ENCODE data around the gene GNAT2.

GNAT2 gene

DNA sequence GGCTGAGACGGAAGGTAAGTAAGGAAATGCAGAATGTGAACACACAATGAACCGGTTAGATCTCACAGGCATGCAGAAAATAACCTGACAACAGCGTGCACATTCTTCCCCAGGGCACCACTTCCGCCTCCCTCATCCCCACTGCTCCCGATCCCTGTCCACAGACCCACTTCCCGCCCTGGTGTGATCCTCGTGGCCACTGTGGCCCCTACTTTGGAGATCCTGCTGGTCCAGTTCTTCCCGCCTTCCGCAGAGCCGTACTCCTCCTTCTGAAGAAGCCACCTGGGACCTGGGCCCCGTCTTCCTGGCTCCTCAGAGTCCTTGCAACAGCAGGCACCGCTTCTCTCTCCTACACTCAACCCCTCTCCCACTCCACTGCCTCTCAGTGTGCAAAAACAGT lies 35.1 kb upstream of the GNAT2 start:
- no peak overlapping the region for H3K4me3 Mint-ChIP-seq

DNA sequence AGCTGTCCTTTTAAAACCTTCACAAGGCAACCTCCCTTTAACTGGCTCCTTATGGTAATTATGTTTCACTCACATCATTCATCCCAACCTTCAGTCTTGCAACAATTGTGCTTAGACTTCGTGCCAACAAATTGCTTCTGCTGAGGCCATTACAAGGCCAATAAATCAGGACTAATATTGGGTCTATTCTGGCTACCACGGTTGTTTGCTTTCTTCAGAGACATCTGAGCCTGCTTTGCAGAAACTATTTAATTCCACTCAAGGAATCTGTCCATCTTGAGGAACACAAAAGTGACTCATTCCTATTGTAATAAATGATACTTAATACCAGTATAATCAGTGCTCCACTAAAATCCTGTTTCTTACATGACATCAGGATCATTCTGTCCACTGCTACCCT lies 33.9 kb upstream of the GNAT2 start:
- intact Hi-C loops (cut with micrococcal nuclease), result no loop called here
- Mint-ChIP-seq H3K4me3 (no peak overlapping the region), H3K4me1 (ENCODE audit: low read depth) (peaks cover 35% of the 10 kb centered on the region), H3K27me3 (peaks cover 12% of the 10 kb centered on the region), H3K36me3 (ENCODE audit: low read depth) (peaks cover 14% of the 10 kb centered on the region), H3K9me3 (no peaks in the 10 kb centered on the region), H3K27ac (no peak overlapping the region)

More for the DNA sequence above, 35.1 kb upstream of the GNAT2 start:
- Mint-ChIP-seq H3K27ac (no peak overlapping the region), H3K9me3 (no peaks in the 10 kb centered on the region), H3K4me1 (ENCODE audit: low read depth) (peaks cover 47% of the 10 kb centered on the region), H3K27me3 (peaks cover 12% of the 10 kb centered on the region), H3K36me3 (ENCODE audit: low read depth) (peaks cover 27% of the 10 kb centered on the region)
- intact Hi-C loops (cut with micrococcal nuclease), result no loop called here

DNA sequence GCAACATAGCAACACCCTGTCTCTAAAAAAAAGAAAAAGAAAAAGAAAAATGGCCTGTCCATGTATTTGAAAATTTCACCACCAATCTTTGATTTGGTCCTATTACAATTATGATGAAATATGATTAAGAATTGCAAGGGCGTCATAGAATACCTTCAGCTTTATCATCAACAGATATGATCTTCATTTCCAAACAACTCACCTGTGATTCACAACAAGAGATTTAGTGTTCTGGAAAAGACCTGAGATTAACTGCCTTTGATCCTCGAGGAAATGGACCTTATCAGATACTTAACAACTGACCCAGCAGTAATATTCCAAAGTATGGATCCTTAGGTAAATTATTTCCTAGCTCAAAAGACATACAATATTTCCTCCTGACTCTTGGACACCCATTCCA lies 33.0 kb upstream of the GNAT2 start:
- Mint-ChIP-seq H3K9me3 (no peaks in the 10 kb centered on the region), H3K27ac (no peak overlapping the region), H3K4me1 (ENCODE audit: low read depth) (peaks cover 27% of the 10 kb centered on the region), H3K4me3 (no peak overlapping the region), H3K27me3 (peaks cover 12% of the 10 kb centered on the region), H3K36me3 (ENCODE audit: low read depth) (peaks cover 12% of the 10 kb centered on the region)
- intact Hi-C loops (cut with micrococcal nuclease), result no loop called here

DNA sequence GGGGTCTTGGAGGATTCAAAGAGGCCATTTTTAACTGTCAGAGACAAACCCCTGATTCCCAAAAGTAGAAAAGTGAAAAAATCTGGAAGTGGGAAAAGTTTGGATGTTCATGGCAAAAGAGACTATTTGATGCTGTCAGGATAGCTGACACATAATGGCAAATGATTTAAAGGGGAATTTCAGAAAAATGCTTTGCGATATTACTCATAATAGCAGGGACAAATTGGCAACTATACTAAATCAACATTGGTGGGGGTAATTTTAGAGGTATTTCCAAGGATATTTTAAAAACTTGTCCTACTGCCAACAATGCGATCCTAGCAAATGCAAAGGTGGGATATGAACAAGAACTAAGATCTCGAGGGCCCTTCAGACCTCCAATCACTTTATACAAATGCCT lies 31.2 kb upstream of the GNAT2 start:
- Mint-ChIP-seq H3K36me3 (ENCODE audit: low read depth) (peaks cover 1% of the 10 kb centered on the region), H3K4me1 (ENCODE audit: low read depth) (peaks cover 9% of the 10 kb centered on the region)

DNA sequence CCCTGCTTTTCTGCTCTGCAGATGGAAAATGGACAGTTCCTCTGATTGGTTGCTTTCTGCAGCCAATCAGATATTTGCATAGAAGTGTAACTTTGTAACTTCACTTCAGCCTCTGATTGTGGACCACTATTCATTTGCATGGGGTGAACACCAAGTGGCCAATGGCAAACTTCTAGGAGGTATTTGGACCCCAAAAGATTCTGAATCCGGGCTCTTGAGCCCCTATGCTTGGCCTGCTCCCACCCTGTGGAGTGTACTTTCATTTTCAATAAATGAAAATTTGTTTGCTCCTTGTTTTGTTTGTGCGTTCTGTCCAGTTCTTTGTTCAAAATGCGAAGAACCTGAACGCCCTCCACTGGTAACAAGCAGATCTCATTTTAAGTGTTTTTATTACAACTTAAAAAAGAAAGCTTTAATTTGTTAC lies 30.1 kb upstream of the GNAT2 start:
- Mint-ChIP-seq H3K27me3 (peaks cover 7% of the 10 kb centered on the region), H3K9me3 (no peaks in the 10 kb centered on the region), H3K27ac (no peak overlapping the region), H3K4me1 (ENCODE audit: low read depth) (no peaks in the 10 kb centered on the region), H3K36me3 (ENCODE audit: low read depth) (no peaks in the 10 kb centered on the region), H3K4me3 (no peak overlapping the region)
- intact Hi-C loops (cut with micrococcal nuclease), result no loop called here

More for the DNA sequence above, 31.2 kb upstream of the GNAT2 start:
- Mint-ChIP-seq H3K27me3 (peaks cover 12% of the 10 kb centered on the region), H3K4me3 (no peak overlapping the region), H3K27ac (no peak overlapping the region), H3K9me3 (no peaks in the 10 kb centered on the region)
- intact Hi-C loops (cut with micrococcal nuclease), result no loop called here

DNA sequence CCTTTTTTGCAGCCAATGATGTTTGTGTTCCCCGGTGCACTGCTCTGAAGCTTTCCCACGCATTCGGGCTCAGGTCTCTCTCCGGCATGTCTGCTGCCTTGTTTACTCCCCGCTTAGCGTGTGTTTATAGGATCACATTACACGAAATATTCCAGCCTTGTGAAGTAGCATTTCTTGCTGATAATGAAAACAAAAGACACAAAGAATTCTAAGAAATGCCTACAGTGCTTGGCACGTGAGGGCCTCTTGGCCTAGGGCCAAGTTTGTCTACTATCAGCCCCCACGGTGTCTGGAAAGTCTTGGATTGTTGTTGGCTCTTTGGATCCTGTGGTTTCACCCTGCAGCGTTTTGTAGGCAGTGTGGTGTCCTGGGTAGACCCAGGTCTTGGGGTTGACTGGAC lies 25.3 kb upstream of the GNAT2 start:
- Mint-ChIP-seq H3K4me1 (ENCODE audit: low read depth) (peaks cover 18% of the 10 kb centered on the region), H3K4me3 (no peak overlapping the region), H3K27me3 (peaks cover 5% of the 10 kb centered on the region), H3K36me3 (ENCODE audit: low read depth) (no peaks in the 10 kb centered on the region), H3K27ac (no peak overlapping the region), H3K9me3 (no peaks in the 10 kb centered on the region)
- intact Hi-C loops (cut with micrococcal nuclease), result loop anchor here (5.0 kb wide), 1 partner anchor 338 kb away; the partner anchor contains the start of gene AHCYL1

DNA sequence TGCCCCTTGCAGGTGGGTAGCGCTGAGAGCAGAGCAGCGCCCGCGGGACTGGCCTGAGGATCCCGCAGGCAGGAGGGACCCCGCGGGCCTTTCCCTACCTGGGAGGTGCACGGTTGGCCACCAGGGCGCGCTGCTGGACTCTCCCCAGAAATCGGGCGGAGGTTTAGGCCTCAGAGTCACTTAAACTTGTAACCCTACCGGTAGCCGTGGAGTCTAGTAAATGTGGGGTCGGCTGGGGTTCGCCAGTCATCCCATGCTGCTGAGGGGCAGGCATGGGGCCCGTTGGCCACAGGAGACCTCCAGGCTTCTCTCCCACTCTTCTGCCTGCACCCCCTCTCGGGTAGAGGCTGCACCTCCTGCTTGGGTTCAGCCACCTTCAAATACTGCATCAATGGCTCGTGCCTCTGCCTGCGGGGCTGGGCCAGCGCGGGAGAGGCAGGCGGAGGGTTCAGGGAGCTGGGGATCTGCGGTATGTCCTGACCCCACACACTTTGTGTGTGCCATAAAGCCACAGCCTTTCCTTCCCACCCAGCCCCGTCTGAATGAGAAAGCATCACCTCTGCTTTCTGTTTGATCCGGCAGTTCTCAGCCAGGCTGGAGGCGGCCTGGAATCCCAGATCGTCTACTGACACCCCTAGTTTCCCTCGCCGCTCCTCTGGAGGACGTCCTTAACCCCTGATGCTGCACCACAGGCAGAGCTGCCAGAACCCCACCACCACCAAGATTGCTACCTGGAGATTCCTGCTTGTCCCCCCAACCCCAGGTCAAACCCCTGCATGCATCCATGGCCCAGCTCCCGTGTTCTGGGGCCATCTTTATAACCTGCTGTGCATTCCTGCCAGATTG lies 24.2 kb upstream of the GNAT2 start:
- H3K4me3 Mint-ChIP-seq, result no peak overlapping the region
- peaks cover 18% of the 10 kb centered on the region for H3K4me1 Mint-ChIP-seq (ENCODE audit: low read depth)
- intact Hi-C loops (cut with micrococcal nuclease), result loop anchor here (1.0 to 5.0 kb wide), 2 partner anchors 130 to 339 kb away; partner anchors contain the start of gene AHCYL1
- H3K27ac Mint-ChIP-seq, result no peak overlapping the region
- H3K36me3 Mint-ChIP-seq (ENCODE audit: low read depth), result no peaks in the 10 kb centered on the region
- no peaks in the 10 kb centered on the region for H3K9me3 Mint-ChIP-seq
- peaks cover 5% of the 10 kb centered on the region for H3K27me3 Mint-ChIP-seq

DNA sequence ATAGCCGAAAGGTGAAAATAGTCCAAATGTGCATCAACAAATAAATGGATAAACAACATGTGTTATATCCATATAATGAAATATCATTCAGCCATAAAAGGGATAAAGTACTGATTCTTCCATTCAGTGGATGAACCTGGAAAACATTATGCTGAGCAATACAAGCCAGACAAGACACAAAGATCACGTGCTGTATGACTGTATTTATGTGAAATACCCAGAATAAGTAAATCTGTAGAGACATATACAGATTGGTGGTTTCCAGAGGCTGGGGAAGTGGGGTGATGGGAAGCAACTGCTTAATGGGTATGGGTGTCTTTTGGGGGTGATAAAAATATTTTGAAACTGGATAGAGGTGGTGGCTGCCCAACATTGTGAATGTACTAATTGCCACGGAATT lies 23.2 kb upstream of the GNAT2 start:
- H3K9me3 Mint-ChIP-seq, result no peaks in the 10 kb centered on the region
- intact Hi-C loops (cut with micrococcal nuclease), result loop anchor here (1.0 to 5.0 kb wide), 2 partner anchors 131 to 340 kb away; partner anchors contain the start of gene AHCYL1
- no peak overlapping the region for H3K4me3 Mint-ChIP-seq
- H3K4me1 Mint-ChIP-seq (ENCODE audit: low read depth), result peaks cover 18% of the 10 kb centered on the region
- H3K27me3 Mint-ChIP-seq, result peaks cover 5% of the 10 kb centered on the region
- no peaks in the 10 kb centered on the region for H3K36me3 Mint-ChIP-seq (ENCODE audit: low read depth)
- H3K27ac Mint-ChIP-seq, result no peak overlapping the region

DNA sequence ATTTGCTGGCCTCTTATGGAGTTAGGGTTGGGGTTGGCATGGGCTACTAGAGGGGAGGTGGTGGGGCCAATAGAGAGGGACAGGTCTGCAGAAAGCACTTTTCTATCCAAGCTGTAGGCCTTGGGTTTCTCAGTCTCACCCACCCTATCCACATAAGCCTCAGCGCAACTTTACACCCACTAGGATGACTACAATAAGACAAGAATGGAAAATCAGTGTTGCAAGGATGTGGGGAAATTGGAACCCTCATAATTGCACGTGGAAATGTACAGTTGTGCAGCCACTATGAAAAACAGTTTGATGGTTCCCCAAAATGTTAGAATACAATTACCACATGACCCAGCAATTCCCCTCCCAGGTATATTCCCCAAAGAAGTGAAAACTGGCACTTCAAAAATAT lies 22.4 kb upstream of the GNAT2 start:
- intact Hi-C loops (cut with micrococcal nuclease), result loop anchor here (5.0 kb wide), 1 partner anchor 340 kb away; the partner anchor contains the start of gene AHCYL1
- Mint-ChIP-seq H3K9me3 (no peaks in the 10 kb centered on the region), H3K36me3 (ENCODE audit: low read depth) (no peaks in the 10 kb centered on the region), H3K4me3 (no peak overlapping the region), H3K27me3 (peaks cover 5% of the 10 kb centered on the region), H3K4me1 (ENCODE audit: low read depth) (peaks cover 18% of the 10 kb centered on the region), H3K27ac (no peak overlapping the region)

DNA sequence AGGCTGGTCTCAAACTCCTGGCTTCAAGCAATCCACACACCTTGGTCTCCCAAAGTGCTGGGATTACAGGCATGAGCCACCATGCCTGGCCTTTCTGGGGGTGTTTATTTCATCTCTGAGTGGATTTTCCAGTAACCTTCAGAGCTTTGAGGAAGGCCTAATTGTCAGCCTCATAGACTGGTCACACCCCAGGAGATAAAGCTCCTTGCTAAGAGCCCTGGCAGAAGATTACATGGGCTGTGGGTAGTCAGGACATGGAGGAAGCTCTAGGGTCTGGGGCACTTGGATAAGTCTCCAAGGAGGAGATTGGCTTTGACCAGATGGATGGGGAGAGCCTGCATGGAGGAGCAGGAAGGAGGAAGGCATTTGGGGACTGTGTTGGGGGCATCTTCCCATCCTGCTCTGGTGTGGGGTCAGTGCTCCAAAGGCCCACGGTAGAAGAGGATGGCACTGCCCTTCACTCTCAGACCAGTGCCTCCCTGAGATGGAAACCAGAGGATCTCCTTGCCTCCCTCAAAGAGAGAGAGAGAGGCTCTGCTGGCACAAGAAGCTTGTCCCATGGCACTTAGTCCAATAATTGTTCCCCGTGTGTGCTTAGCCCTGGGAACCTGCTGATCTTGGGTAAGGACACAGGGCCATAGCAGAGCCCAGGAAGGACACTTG lies 21.8 kb upstream of the GNAT2 start:
- intact Hi-C loops (cut with micrococcal nuclease), result loop anchor here (5.0 kb wide), 1 partner anchor 341 kb away; the partner anchor contains the start of gene AHCYL1
- Mint-ChIP-seq H3K27ac (no peak overlapping the region), H3K9me3 (no peaks in the 10 kb centered on the region), H3K4me3 (no peak overlapping the region), H3K36me3 (ENCODE audit: low read depth) (no peaks in the 10 kb centered on the region), H3K27me3 (peaks cover 5% of the 10 kb centered on the region), H3K4me1 (ENCODE audit: low read depth) (peaks cover 25% of the 10 kb centered on the region)

DNA sequence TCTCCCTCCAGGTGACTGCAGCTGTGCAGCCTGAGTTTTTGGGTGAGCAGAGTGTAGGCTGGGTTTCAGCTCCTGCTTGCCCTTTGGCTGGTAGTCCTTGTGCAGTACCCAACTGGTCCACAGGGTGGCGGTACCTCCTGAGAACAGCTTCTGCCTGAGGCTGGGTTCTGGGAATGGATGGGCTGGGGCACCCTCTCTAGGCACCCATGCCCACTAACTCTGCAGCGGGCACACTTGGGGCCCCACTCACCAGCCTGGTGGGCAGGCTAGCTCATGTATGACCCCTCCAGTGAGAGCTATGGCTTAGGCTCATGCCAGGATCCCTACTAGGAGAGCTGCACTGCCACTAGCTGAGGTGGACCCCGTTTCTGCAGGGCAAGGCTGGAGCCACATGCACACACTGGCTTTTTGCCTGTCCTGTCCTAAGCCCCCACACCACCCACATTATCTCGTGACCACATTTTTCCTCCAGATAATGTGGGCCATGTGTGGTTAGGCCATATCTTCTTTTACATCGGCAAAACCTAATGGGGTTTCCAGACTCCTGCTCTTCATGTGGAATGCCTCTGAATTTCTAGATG lies 21.0 kb upstream of the GNAT2 start:
- intact Hi-C loops (cut with micrococcal nuclease), result loop anchor here (5.0 kb wide), 1 partner anchor 342 kb away; the partner anchor contains the start of gene AHCYL1
- H3K27me3 Mint-ChIP-seq, result peaks cover 5% of the 10 kb centered on the region
- H3K27ac Mint-ChIP-seq, result no peak overlapping the region
- no peaks in the 10 kb centered on the region for H3K36me3 Mint-ChIP-seq (ENCODE audit: low read depth)
- H3K4me1 Mint-ChIP-seq (ENCODE audit: low read depth), result peaks cover 29% of the 10 kb centered on the region
- H3K4me3 Mint-ChIP-seq, result no peak overlapping the region
- H3K9me3 Mint-ChIP-seq, result no peaks in the 10 kb centered on the region

DNA sequence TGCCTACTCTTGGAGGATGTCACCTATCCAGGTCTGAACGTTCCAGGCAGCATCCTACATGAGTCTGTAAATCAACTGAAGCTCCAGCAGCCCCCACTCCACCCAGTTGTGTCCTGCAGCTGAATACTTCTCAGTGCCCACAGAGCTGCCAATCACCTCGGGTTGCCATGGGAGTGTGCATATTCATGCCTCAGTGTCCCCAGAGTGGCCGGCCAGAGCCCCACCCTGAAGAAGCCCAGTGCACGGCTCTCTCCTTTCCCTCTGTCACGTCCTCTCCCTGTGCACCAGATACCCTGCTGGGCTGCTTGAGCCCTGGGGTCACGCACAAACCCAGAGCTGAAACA lies 20.4 kb upstream of the GNAT2 start:
- no peaks in the 10 kb centered on the region for H3K36me3 Mint-ChIP-seq (ENCODE audit: low read depth)
- intact Hi-C loops (cut with micrococcal nuclease), result loop anchor here (5.0 kb wide), 1 partner anchor 342 kb away; the partner anchor contains the start of gene AHCYL1
- H3K27me3 Mint-ChIP-seq, result peaks cover 5% of the 10 kb centered on the region
- no peaks in the 10 kb centered on the region for H3K9me3 Mint-ChIP-seq
- H3K4me1 Mint-ChIP-seq (ENCODE audit: low read depth), result peaks cover 31% of the 10 kb centered on the region
- no peak overlapping the region for H3K4me3 Mint-ChIP-seq
- no peak overlapping the region for H3K27ac Mint-ChIP-seq

DNA sequence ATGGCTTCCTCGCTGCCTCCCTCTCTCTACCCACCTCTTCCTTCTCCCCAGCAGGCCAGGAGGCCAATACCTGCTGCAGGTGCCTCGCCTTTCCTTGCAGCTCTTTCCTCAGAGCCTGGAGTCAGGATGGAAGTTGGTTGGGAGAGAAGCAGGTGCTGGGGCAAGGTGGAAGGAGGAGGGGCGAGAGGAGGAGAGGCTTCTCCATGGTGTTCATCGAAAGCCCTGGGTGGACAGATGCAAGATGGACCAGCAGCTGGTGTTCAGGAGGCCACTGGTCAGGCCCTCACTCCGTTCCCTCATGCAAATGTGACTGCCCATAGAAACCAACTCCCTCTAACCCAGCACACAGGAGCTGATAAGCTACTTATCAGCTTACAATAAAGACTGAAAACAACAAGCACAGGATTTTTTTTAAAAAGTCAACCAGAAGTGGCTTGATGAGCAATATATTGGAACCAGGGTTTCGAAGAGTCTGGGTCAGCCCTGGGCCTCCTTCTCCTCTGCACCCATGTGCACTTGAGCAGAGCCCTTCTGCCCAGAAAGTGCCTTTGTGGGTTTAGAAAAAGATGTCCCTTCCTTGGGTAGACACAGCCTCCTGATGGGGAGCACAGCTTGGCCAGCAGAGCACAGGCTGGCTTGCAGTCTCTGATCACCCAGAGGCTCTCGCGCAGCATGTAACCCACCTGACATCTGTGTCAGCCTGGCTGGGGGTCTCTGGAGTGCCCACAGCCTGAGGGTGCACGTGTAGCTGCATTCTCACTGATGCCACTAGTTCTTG lies 19.8 kb upstream of the GNAT2 start:
- intact Hi-C loops (cut with micrococcal nuclease), result no loop called here
- Mint-ChIP-seq H3K27ac (no peak overlapping the region), H3K36me3 (ENCODE audit: low read depth) (no peaks in the 10 kb centered on the region), H3K9me3 (no peaks in the 10 kb centered on the region), H3K4me1 (ENCODE audit: low read depth) (peaks cover 37% of the 10 kb centered on the region), H3K27me3 (peaks cover 5% of the 10 kb centered on the region), H3K4me3 (no peak overlapping the region)

Data from dendritic cell treated with granulocyte-macrophage colony-stimulating factor and Interleukin-4, amounts not matched to agents 40 ng/mL and 50 ng/mL, for 4 days (primary cell).